MCF 10A (cell line): ENCODE measurements around the gene MAGEB3. TPM values are rescaled to one million over a fixed set of nuclear protein-coding genes. Genes with fewer than 3 reads are reported as not detected.

Experiments used
- BruUV-seq: library from RNA; stranded (reverse); fragments of 400-500 nt; replicated peaks from 2 replicates; lab custom pipeline; 2021; lab: Mats Ljungman, UMichigan
- CTCF ChIA-PET: fragments of 300-600 bp; sonication (Branson Sonifier 250); formaldehyde crosslinking; extraction: SDS; loops from one replicate; lab custom pipeline; 2021; ENCODE audit warnings: antibody characterized with exemption, inconsistent platforms; lab: Yijun Ruan, JAX
- POLR2A ChIA-PET: fragments of 300-600, 350-650 bp; sonication (Branson Sonifier 250); formaldehyde crosslinking; extraction: SDS; loops from one replicate; lab custom pipeline; 2020; ENCODE audit warnings: antibody characterized with exemption, inconsistent platforms; lab: Yijun Ruan, JAX
- DNase-seq: peaks from one replicate; pipeline ENCODE4 v3.0.0-alpha.2; 2018; ENCODE audit not compliant: unreplicated experiment
- H3K27ac Mint-ChIP-seq: one replicate; pipeline ENCODE4 v1.8.0; 2022; ENCODE audit warnings: mild to moderate bottlenecking, low read depth, mixed read lengths; ENCODE audit not compliant: unreplicated experiment
- H3K27me3 Mint-ChIP-seq: one replicate; pipeline ENCODE4 v1.8.0; 2022; ENCODE audit warnings: mixed read lengths; ENCODE audit not compliant: insufficient read depth, unreplicated experiment
- H3K36me3 Mint-ChIP-seq: one replicate; pipeline ENCODE4 v1.8.0; 2022; ENCODE audit warnings: mild to moderate bottlenecking, moderate library complexity, mixed read lengths; ENCODE audit not compliant: insufficient read depth, unreplicated experiment
- H3K4me1 Mint-ChIP-seq: one replicate; pipeline ENCODE4 v1.8.0; 2022; ENCODE audit warnings: mixed read lengths; ENCODE audit not compliant: insufficient read depth, unreplicated experiment
- H3K4me3 Mint-ChIP-seq: one replicate; pipeline ENCODE4 v1.8.0; 2022; ENCODE audit warnings: mild to moderate bottlenecking, moderate library complexity, mixed read lengths; ENCODE audit not compliant: unreplicated experiment
- H3K9me3 Mint-ChIP-seq: one replicate; pipeline ENCODE4 v1.8.0; 2022; ENCODE audit warnings: mixed read lengths; ENCODE audit not compliant: unreplicated experiment
- CTCF ChIP-seq: fragments of 200-600 bp; IDR thresholded peaks from one replicate; pipeline ENCODE4 v1.8.0; 2022; ENCODE audit warnings: antibody characterized with exemption, mild to moderate bottlenecking; ENCODE audit not compliant: unreplicated experiment
- intact Hi-C: fragments of 100-400 bp; cut with micrococcal nuclease; formaldehyde crosslinking; loops from 2 replicates; pipeline ENCODE4 v1.14.1; 2022
- total RNA-seq: library from RNA; stranded (reverse); gene quantifications from 2 replicates; pipeline ENCODE4 v1.2.3, GENCODE V29; 2022

The MAGEB3 gene
- total RNA-seq, 1 experiment from 2014 or later = not detected

GRCh38 chrX:30219372-30219771 is 11.1 kb upstream of the MAGEB3 start:
- BruUV-seq = no TSS peak
- Mint-ChIP-seq H3K36me3 (no peaks in the 10 kb centered on the region), H3K4me1 (no peaks in the 10 kb centered on the region), H3K4me3 (no peak overlapping the region), H3K27ac (no peak overlapping the region), H3K9me3 (no peaks in the 10 kb centered on the region), H3K27me3 (peaks cover under 1% of the 10 kb centered on the region)
- no peak for DNase-seq
- no peak for TF ChIP-seq CTCF
- intact Hi-C loops = no loop called here
- ChIA-PET POLR2A (no interaction called here), CTCF (interaction anchor here (0.6 kb wide), 1 partner anchor 44 kb away, joined by 3 read pairs; no protein-coding TSS in a partner anchor)

DNA sequence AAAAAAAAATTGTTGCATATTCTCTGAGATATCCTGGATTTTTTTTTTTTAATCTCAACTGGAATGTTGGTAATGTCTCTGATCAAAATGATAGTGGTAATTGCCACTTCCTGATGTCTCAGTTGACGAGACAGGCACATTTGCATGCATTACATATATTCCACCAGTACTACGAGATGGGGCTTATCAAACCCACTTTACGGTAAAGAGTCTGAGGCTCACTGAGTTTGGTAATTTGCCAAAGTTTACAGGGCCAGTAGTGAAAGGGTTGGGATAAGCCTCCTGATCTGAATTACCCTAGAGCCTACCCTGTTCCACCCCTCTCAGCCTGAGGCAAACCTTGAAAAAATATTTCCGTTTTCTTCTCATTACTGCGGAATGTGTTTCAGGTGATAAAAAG is 9.8 kb upstream of the MAGEB3 start:
- ChIA-PET POLR2A (no interaction called here), CTCF (no interaction called here)
- BruUV-seq = no TSS peak
- no peak for DNase-seq
- Mint-ChIP-seq H3K27ac (no peak overlapping the region), H3K4me1 (no peaks in the 10 kb centered on the region), H3K36me3 (no peaks in the 10 kb centered on the region), H3K4me3 (no peak overlapping the region), H3K27me3 (no peaks in the 10 kb centered on the region), H3K9me3 (no peaks in the 10 kb centered on the region)
- intact Hi-C loops = no loop called here
- no peak for TF ChIP-seq CTCF

DNA sequence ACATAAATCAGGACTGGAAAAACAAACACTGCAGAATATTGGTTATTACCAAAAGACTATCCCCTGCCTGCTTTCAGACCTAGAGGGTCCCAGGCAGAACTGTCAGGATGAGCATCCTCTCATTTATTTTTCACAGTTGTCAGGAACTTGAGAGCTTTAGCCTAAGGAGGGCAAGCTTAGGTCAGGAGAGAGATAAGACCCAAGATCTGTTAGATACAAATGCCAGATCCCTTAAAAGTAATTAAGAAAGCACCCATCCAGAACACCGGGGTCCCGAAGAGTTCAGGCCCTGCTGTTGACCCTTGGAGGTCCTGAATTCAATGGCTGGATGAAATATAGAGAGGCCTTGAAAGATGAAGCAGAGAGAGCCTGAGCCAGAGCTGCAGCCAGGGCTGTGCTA is 5.9 kb upstream of the MAGEB3 start:
- Mint-ChIP-seq H3K36me3 (no peaks in the 10 kb centered on the region), H3K4me1 (no peaks in the 10 kb centered on the region), H3K27me3 (peaks cover 18% of the 10 kb centered on the region), H3K4me3 (no peak overlapping the region), H3K9me3 (no peaks in the 10 kb centered on the region), H3K27ac (peak overlapping the region; percentile 59)
- TF ChIP-seq CTCF = no peak
- DNase-seq = no peak
- POLR2A ChIA-PET = no interaction called here
- BruUV-seq = no TSS peak
- intact Hi-C loops = no loop called here
- CTCF ChIA-PET = no interaction called here

- Mint-ChIP-seq H3K4me3 (no peak overlapping the region), H3K27ac (no peak overlapping the region), H3K36me3 (no peaks in the 10 kb centered on the region), H3K9me3 (no peaks in the 10 kb centered on the region), H3K4me1 (no peaks in the 10 kb centered on the region), H3K27me3 (peaks cover 18% of the 10 kb centered on the region)
- intact Hi-C loops = no loop called here
- DNase-seq = no peak
- CTCF ChIA-PET = interaction anchor here (0.6 kb wide), 1 partner anchor 16 kb away, joined by 3 read pairs; no protein-coding TSS in a partner anchor
- TF ChIP-seq CTCF = no peak
- BruUV-seq = no TSS peak
- POLR2A ChIA-PET = no interaction called here
Measured at GRCh38 chrX:30228526-30228925, 1.9 kb upstream of the MAGEB3 start.
